ENCODE data around the gene NUCB1. TPM values are rescaled to one million over a fixed set of nuclear protein-coding genes. Genes with fewer than 3 reads are reported as not detected.
"Not testable (repeated sequence)": the region's sequence is repeated elsewhere in the genome, so short reads cannot be mapped to it uniquely, and the experiment has no call there.

The NUCB1 gene
- total and polyA plus RNA-seq, 7 experiments from 2014 or later: 70.5 to 252 (median 142) TPM

- DNase-seq; H3K4me3 ChIP-seq (ENCODE audit: low read length); H3K9me3 Mint-ChIP-seq; H3K9me3 ChIP-seq (ENCODE audit: control insufficient read depth in 2 of 3, low read length in 3 of 3); intact Hi-C loops (cut with micrococcal nuclease); ATAC-seq; H3K27me3 ChIP-seq (ENCODE audit: control insufficient read depth in 2 of 2, insufficient read depth in 2 of 2, low read length in 2 of 2): not testable (repeated sequence)
- peaks cover 0 to 19% (median 7%) of the 10 kb centered on the region in 5 donors for H3K36me3 Mint-ChIP-seq
- Histone ChIP-seq H3K4me1 (ENCODE audit: control insufficient read depth in 2 of 2, insufficient read depth in 2 of 2, low read length in 2 of 2) (peaks cover 11 to 12% of the 10 kb centered on the region in 2 donors), H3K27ac (ENCODE audit: low read depth, low read length) (peak overlapping the region; percentile 92), H3K36me3 (ENCODE audit: control insufficient read depth in 2 of 3, insufficient read depth in 3 of 3, low read length in 3 of 3) (peaks cover 0 to 12% (median 4%) of the 10 kb centered on the region in 3 experiments)
- peaks cover 5 to 17% (median 7%) of the 10 kb centered on the region in 5 donors for H3K27me3 Mint-ChIP-seq
- H3K27ac Mint-ChIP-seq: peak overlapping the region; percentile 32 to 100 (median 81)
- CTCF ChIA-PET: interaction anchor here (0.8 kb wide), 1 partner anchor 27 kb away, joined by 4 read pairs; the partner anchor contains the start of gene PPP1R15A
- POLR2A ChIA-PET: interaction anchor here (0.5 to 2.8 kb wide), 8 partner anchors 27 to 976 kb away, joined by 3 to 10 read pairs (median 6); partner anchors contain the start of genes DHDH, FTL and PPP1R15A
- peak overlapping the region; percentile 61 to 100 (median 82) for H3K4me3 Mint-ChIP-seq
- H3K4me1 Mint-ChIP-seq: peaks cover 14 to 48% (median 35%) of the 10 kb centered on the region in 7 donors
Measured at GRCh38 chr19:48899386-48899749, 744 bp upstream of the NUCB1 start.

- ChIA-PET POLR2A (interaction anchor here (0.6 to 2.8 kb wide), 15 partner anchors 10 to 93 kb away, joined by 3 to 10 read pairs (median 4); partner anchors contain the start of genes DHDH, FTL, GYS1 and PPP1R15A), CTCF (interaction anchor here (0.5 to 1.6 kb wide), 7 partner anchors 10 to 67 kb away, joined by 3 to 5 read pairs (median 4); partner anchors contain the start of gene PPP1R15A)
- Mint-ChIP-seq H3K36me3 (peaks cover 0 to 29% (median 8%) of the 10 kb centered on the region in 5 donors), H3K9me3 (no peaks in the 10 kb centered on the region), H3K27me3 (peaks cover 0 to 3% (median 0%) of the 10 kb centered on the region in 5 donors), H3K27ac (peak overlapping the region; percentile 78 to 100 (median 98)), H3K4me1 (peaks cover 14 to 38% (median 31%) of the 10 kb centered on the region in 7 donors), H3K4me3 (peak overlapping the region; percentile 87 to 100 (median 98))
- Histone ChIP-seq H3K9me3 (ENCODE audit: control insufficient read depth in 2 of 3, low read length in 3 of 3) (no peaks in the 10 kb centered on the region), H3K36me3 (ENCODE audit: control insufficient read depth in 2 of 3, insufficient read depth in 3 of 3, low read length in 3 of 3) (peaks cover 4 to 26% (median 8%) of the 10 kb centered on the region in 3 experiments), H3K4me3 (ENCODE audit: low read length) (peak overlapping the region; percentile 92), H3K4me1 (ENCODE audit: control insufficient read depth in 2 of 2, insufficient read depth in 2 of 2, low read length in 2 of 2) (peaks cover 11 to 12% of the 10 kb centered on the region in 2 donors), H3K27me3 (ENCODE audit: control insufficient read depth in 2 of 2, insufficient read depth in 2 of 2, low read length in 2 of 2) (no peaks in the 10 kb centered on the region), H3K27ac (ENCODE audit: low read depth, low read length) (peak overlapping the region; percentile 92)
- peak in 5 of 9 donors; percentile 35 to 57 (median 50) for DNase-seq
- intact Hi-C loops (cut with micrococcal nuclease): loop anchor here (1.0 to 5.0 kb wide), 12 partner anchors 25 to 185 kb away; partner anchors contain the start of genes BAX (in 2 of the 2), DHDH (in 2 of the 2), FTL (in 2 of the 2) and GYS1 (in 2 of the 2)
- ATAC-seq: no peak
Measured at GRCh38 chr19:48900477-48901406, 630 bp downstream of the NUCB1 start.

GRCh38 chr19:48902291-48902690 is 2.2 kb downstream of the NUCB1 start:
- Mint-ChIP-seq H3K4me3 (peak overlapping the region in 6 of 10 donors; percentile 15 to 66 (median 34)), H3K4me1 (peaks cover 14 to 31% (median 25%) of the 10 kb centered on the region in 7 donors), H3K27ac (peak overlapping the region in 3 of 9 donors; percentile 2 to 100 (median 8)), H3K36me3 (peaks cover 0 to 35% (median 12%) of the 10 kb centered on the region in 5 donors)
- DNase-seq; H3K4me3 ChIP-seq (ENCODE audit: low read length); POLR2A ChIA-PET; H3K27me3 ChIP-seq (ENCODE audit: control insufficient read depth in 2 of 2, insufficient read depth in 2 of 2, low read length in 2 of 2); H3K27me3 Mint-ChIP-seq; ATAC-seq; H3K9me3 Mint-ChIP-seq; H3K27ac ChIP-seq (ENCODE audit: low read depth, low read length); H3K9me3 ChIP-seq (ENCODE audit: control insufficient read depth in 2 of 3, low read length in 3 of 3): not testable (repeated sequence)
- CTCF ChIA-PET: interaction anchor here (1.6 kb wide), 1 partner anchor 30 kb away, joined by 4 read pairs; no protein-coding TSS in a partner anchor
- intact Hi-C loops (cut with micrococcal nuclease): loop anchor here in 1 of 2 donors (5.0 kb wide), 1 partner anchor 65 kb away; the partner anchor contains the start of gene HSD17B14
- Histone ChIP-seq H3K36me3 (ENCODE audit: control insufficient read depth in 2 of 3, insufficient read depth in 3 of 3, low read length in 3 of 3) (peaks cover 4 to 38% (median 8%) of the 10 kb centered on the region in 3 experiments), H3K4me1 (ENCODE audit: control insufficient read depth in 2 of 2, insufficient read depth in 2 of 2, low read length in 2 of 2) (peaks cover 11 to 12% of the 10 kb centered on the region in 2 donors)

- H3K27ac ChIP-seq (ENCODE audit: low read depth, low read length); H3K4me3 ChIP-seq (ENCODE audit: low read length); POLR2A ChIA-PET; H3K27me3 Mint-ChIP-seq; H3K27me3 ChIP-seq (ENCODE audit: control insufficient read depth in 2 of 2, insufficient read depth in 2 of 2, low read length in 2 of 2); ATAC-seq; DNase-seq; H3K9me3 ChIP-seq (ENCODE audit: control insufficient read depth in 2 of 3, low read length in 3 of 3); CTCF ChIA-PET; H3K9me3 Mint-ChIP-seq: not testable (repeated sequence)
- Mint-ChIP-seq H3K27ac (peak overlapping the region in 1 of 9 donors; percentile 32), H3K4me3 (peak overlapping the region in 1 of 10 donors; percentile 7), H3K4me1 (peaks cover 14 to 31% (median 27%) of the 10 kb centered on the region in 7 donors), H3K36me3 (peaks cover 0 to 40% (median 17%) of the 10 kb centered on the region in 5 donors)
- intact Hi-C loops (cut with micrococcal nuclease): loop anchor here in 1 of 2 donors (5.0 kb wide), 1 partner anchor 66 kb away; the partner anchor contains the start of gene HSD17B14
- Histone ChIP-seq H3K36me3 (ENCODE audit: control insufficient read depth in 2 of 3, insufficient read depth in 3 of 3, low read length in 3 of 3) (peaks cover 4 to 52% (median 8%) of the 10 kb centered on the region in 3 experiments), H3K4me1 (ENCODE audit: control insufficient read depth in 2 of 2, insufficient read depth in 2 of 2, low read length in 2 of 2) (peaks cover 11 to 12% of the 10 kb centered on the region in 2 donors)
Measured at GRCh38 chr19:48903788-48904187, 3.7 kb downstream of the NUCB1 start.

GRCh38 chr19:48905664-48906063 is 5.6 kb downstream of the NUCB1 start:
- POLR2A ChIA-PET: interaction anchor here (0.5 kb wide), 1 partner anchor 26 kb away, joined by 3 read pairs; no protein-coding TSS in a partner anchor
- intact Hi-C loops (cut with micrococcal nuclease): no loop called here

GRCh38 chr19:48906324-48906723 is 6.2 kb downstream of the NUCB1 start:
- intact Hi-C loops (cut with micrococcal nuclease): no loop called here
- POLR2A ChIA-PET: interaction anchor here (0.8 to 1.3 kb wide), 2 partner anchors 10 to 576 kb away, joined by 3 read pairs; no protein-coding TSS in a partner anchor
- Mint-ChIP-seq H3K9me3 (no peaks in the 10 kb centered on the region), H3K4me1 (peaks cover under 1 to 20% (median 12%) of the 10 kb centered on the region in 7 donors), H3K27me3 (no peaks in the 10 kb centered on the region), H3K36me3 (peaks cover 0 to 46% (median 21%) of the 10 kb centered on the region in 5 donors), H3K4me3 (no peak overlapping the region), H3K27ac (no peak overlapping the region)
- H3K27ac ChIP-seq (ENCODE audit: low read depth, low read length): no peak overlapping the region
- ATAC-seq (no peak), DNase-seq (no peak)
- H3K4me3 ChIP-seq (ENCODE audit: low read length): no peak overlapping the region
- H3K9me3 ChIP-seq (ENCODE audit: control insufficient read depth in 2 of 3, low read length in 3 of 3): no peaks in the 10 kb centered on the region
- H3K36me3 ChIP-seq (ENCODE audit: control insufficient read depth in 2 of 3, insufficient read depth in 3 of 3, low read length in 3 of 3): peaks cover 9 to 71% (median 14%) of the 10 kb centered on the region in 3 experiments
- peaks cover 5% of the 10 kb centered on the region in 2 donors for H3K4me1 ChIP-seq (ENCODE audit: control insufficient read depth in 2 of 2, insufficient read depth in 2 of 2, low read length in 2 of 2)
- H3K27me3 ChIP-seq (ENCODE audit: control insufficient read depth in 2 of 2, insufficient read depth in 2 of 2, low read length in 2 of 2): no peaks in the 10 kb centered on the region
- CTCF ChIA-PET: no interaction called here

More at GRCh38 chr19:48905664-48906063, 5.6 kb downstream of the NUCB1 start:
- Mint-ChIP-seq H3K4me3 (no peak overlapping the region), H3K27me3 (no peaks in the 10 kb centered on the region), H3K36me3 (peaks cover 0 to 44% (median 21%) of the 10 kb centered on the region in 5 donors), H3K9me3 (no peaks in the 10 kb centered on the region), H3K4me1 (peaks cover 7 to 23% (median 18%) of the 10 kb centered on the region in 7 donors), H3K27ac (no peak overlapping the region)
- Histone ChIP-seq H3K36me3 (ENCODE audit: control insufficient read depth in 2 of 3, insufficient read depth in 3 of 3, low read length in 3 of 3) (peaks cover 5 to 64% (median 8%) of the 10 kb centered on the region in 3 experiments), H3K27me3 (ENCODE audit: control insufficient read depth in 2 of 2, insufficient read depth in 2 of 2, low read length in 2 of 2) (no peaks in the 10 kb centered on the region), H3K9me3 (ENCODE audit: control insufficient read depth in 2 of 3, low read length in 3 of 3) (no peaks in the 10 kb centered on the region), H3K4me3 (ENCODE audit: low read length) (no peak overlapping the region), H3K27ac (ENCODE audit: low read depth, low read length) (no peak overlapping the region), H3K4me1 (ENCODE audit: control insufficient read depth in 2 of 2, insufficient read depth in 2 of 2, low read length in 2 of 2) (peaks cover 8 to 11% of the 10 kb centered on the region in 2 donors)
- no peak for ATAC-seq
- CTCF ChIA-PET: no interaction called here
- no peak for DNase-seq

Data from naive thymus-derived CD4-positive, alpha-beta T cell (primary cell).